ENCODE measurements around the gene AJUBA. TPM values are rescaled to one million over a fixed set of nuclear protein-coding genes. Genes with fewer than 3 reads are reported as not detected.

The AJUBA gene
- total RNA-seq, 4 donors from 2014 or later: 6.8 to 51.7 (median 27.1) TPM

DNA sequence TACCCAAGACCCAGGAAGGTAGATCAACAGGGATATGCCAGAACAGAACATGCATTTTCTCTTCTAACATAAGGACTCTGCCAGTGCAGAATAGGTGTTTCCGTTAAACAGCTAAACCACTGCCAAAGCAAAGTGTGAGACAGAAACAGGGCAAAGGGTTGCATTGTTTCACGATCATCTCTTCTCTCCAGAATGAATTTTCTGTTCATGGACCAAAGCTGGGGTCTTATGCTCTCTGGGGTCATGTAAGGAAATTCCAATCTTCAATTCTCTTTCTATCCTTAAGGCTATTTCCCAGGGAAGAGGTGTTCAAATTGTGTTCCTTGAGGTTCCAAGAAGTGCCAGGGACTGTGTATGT lies 41.4 kb upstream of the AJUBA start:
- Histone ChIP-seq H3K27ac (no peak overlapping the region), H3K36me3 (no peaks in the 10 kb centered on the region), H3K27me3 (no peaks in the 10 kb centered on the region), H3K9me3 (no peaks in the 10 kb centered on the region), H3K4me1 (no peaks in the 10 kb centered on the region), H3K4me3 (no peak overlapping the region)
- DNase-seq: no peak
- TF ChIP-seq POLR2A (IDR thresholded peaks at IDR 0.05): no peak
- TF ChIP-seq CTCF (IDR thresholded peaks at IDR 0.05): no peak
- intact Hi-C loops (cut with DNase I; ENCODE audit: low total_unique reads): no loop called here

DNA sequence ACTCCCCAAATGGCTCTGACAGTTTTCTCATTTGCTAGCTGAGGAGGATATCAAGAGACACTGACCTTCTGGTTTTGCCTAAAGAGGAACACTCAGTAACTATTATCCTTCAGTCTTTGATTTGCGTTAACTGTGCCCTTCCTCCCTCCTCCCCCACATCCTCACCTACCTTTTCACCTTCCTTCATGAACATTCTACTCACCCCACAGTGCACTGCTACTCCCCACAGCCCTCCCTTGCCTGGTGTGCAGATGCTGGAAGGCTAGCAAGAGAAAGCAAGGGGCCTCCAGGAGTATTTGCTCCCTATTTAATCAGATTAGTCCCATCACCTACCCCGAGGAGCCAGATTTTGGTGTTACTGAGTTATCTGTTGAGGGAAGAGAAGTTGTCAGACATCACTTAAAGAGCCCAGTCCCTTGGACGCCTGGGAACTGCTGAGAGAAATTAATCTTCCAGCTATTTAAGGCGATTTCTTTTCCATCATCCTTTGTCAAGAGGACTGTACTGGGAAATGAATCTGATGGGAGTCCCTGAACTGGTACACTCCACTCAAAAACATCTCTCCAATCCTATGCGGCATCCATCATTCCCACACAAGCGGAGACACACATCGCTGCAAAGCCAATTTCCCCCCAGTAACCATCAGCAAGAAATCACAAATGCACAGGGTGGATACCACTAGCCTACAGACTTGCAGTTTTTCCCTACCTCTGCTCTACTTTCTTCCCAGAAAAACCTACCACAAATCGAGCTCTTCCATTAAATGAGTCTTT lies 40.9 kb upstream of the AJUBA start:
- Histone ChIP-seq H3K36me3 (no peaks in the 10 kb centered on the region), H3K27me3 (no peaks in the 10 kb centered on the region), H3K4me3 (no peak overlapping the region), H3K4me1 (no peaks in the 10 kb centered on the region), H3K9me3 (no peaks in the 10 kb centered on the region), H3K27ac (no peak overlapping the region)
- TF ChIP-seq POLR2A (IDR thresholded peaks at IDR 0.05) (no peak), CTCF (IDR thresholded peaks at IDR 0.05) (no peak)
- DNase-seq: no peak
- intact Hi-C loops (cut with DNase I; ENCODE audit: low total_unique reads): no loop called here

- TF ChIP-seq CTCF (IDR thresholded peaks at IDR 0.05) (no peak), POLR2A (IDR thresholded peaks at IDR 0.05) (no peak)
- DNase-seq: no peak
- Histone ChIP-seq H3K27ac (no peak overlapping the region), H3K27me3 (no peaks in the 10 kb centered on the region), H3K36me3 (no peaks in the 10 kb centered on the region), H3K9me3 (no peaks in the 10 kb centered on the region), H3K4me3 (no peak overlapping the region), H3K4me1 (no peaks in the 10 kb centered on the region)
- intact Hi-C loops (cut with DNase I; ENCODE audit: low total_unique reads): no loop called here
These were observed 39.6 kb upstream of the AJUBA start for GRCh38 chr14:23021889-23022442.

DNA sequence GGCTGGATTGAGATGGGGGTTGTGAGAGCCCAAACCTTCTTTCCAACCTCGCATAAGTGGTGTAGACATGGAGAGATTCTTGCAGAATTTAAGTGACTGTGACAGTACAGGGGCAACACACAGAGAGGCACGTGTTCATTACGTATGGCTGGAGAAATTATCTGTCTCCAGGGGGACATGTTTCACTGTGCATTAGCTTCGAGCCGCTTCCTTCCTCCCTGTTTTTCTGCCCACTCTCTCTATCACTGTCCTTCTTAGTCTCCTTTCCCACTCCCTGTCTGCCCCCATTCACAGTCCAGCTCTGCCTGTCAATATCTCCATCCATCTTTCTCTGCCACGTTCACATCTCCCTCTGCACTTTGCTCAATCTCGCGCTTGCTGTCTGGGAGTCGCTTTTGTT lies 39.1 kb upstream of the AJUBA start:
- intact Hi-C loops (cut with DNase I; ENCODE audit: low total_unique reads): no loop called here
- TF ChIP-seq CTCF (IDR thresholded peaks at IDR 0.05) (no peak), POLR2A (IDR thresholded peaks at IDR 0.05) (no peak)
- no peak for DNase-seq
- no peak overlapping the region for H3K4me3 ChIP-seq
- no peak overlapping the region for H3K27ac ChIP-seq
- no peaks in the 10 kb centered on the region for H3K36me3 ChIP-seq
- no peaks in the 10 kb centered on the region for H3K9me3 ChIP-seq
- H3K27me3 ChIP-seq: no peaks in the 10 kb centered on the region
- no peaks in the 10 kb centered on the region for H3K4me1 ChIP-seq
